ENCODE data around the gene SLC6A9.

Gene SLC6A9

GRCh38 chr1:43981135-43981491 is 50.1 kb downstream of the SLC6A9 start:
- no peak for DNase-seq

- DNase-seq, result no peak
Observed at GRCh38 chr1:43980255-43981134, 50.8 kb downstream of the SLC6A9 start.

- peak; percentile 84 for DNase-seq
Observed at GRCh38 chr1:43979528-43980254, 51.6 kb downstream of the SLC6A9 start.

- no peak for DNase-seq
Observed at GRCh38 chr1:43979261-43979527, 52.1 kb downstream of the SLC6A9 start.

GRCh38 chr1:43978551-43979260 is 52.6 kb downstream of the SLC6A9 start, which contains the start of gene B4GALT2:
Gene B4GALT2, plus strand, starts transcription at chr1:43979210. Its CDS starts 1,951 bp downstream, at chr1:43981161.
- DNase-seq, result no peak

GRCh38 chr1:43978264-43978550 is 53.1 kb downstream of the SLC6A9 start:
- DNase-seq, result no peak

- DNase-seq, result no peak
Observed at GRCh38 chr1:43977376-43978263, 53.6 kb downstream of the SLC6A9 start.

- no peak for DNase-seq
Observed at GRCh38 chr1:43976890-43977289, 54.4 kb downstream of the SLC6A9 start.

GRCh38 chr1:43976045-43976444 is 55.2 kb downstream of the SLC6A9 start:
- DNase-seq, result no peak

GRCh38 chr1:43975249-43975961 is 55.9 kb downstream of the SLC6A9 start:
- no peak for DNase-seq

GRCh38 chr1:43974443-43975248 is 56.6 kb downstream of the SLC6A9 start, which contains the start of gene ATP6V0B:
Gene ATP6V0B, plus strand, starts transcription at chr1:43974960. Its CDS starts 81 bp downstream, at chr1:43975041.
- DNase-seq, result peak; percentile 95

GRCh38 chr1:43973981-43974442 is 57.2 kb downstream of the SLC6A9 start:
- DNase-seq, result no peak

- no peak for DNase-seq
Observed at GRCh38 chr1:43971336-43971980, 59.8 kb downstream of the SLC6A9 start.

- DNase-seq, result no peak
Observed at GRCh38 chr1:43970911-43971310, 60.4 kb downstream of the SLC6A9 start.

- no peak for DNase-seq
Observed at GRCh38 chr1:43970502-43970901, 60.8 kb downstream of the SLC6A9 start.

GRCh38 chr1:43969746-43970466 is 61.4 kb downstream of the SLC6A9 start, which contains the start of gene DPH2:
Gene DPH2, plus strand, starts transcription at chr1:43970010. Its CDS starts 166 bp downstream, at chr1:43970176.
- DNase-seq, result peak; percentile 98

GRCh38 chr1:43969416-43969745 is 61.9 kb downstream of the SLC6A9 start:
- DNase-seq, result no peak

- DNase-seq, result no peak
Observed at GRCh38 chr1:43968348-43968948, 62.8 kb downstream of the SLC6A9 start.

GRCh38 chr1:43965316-43965715 is 65.9 kb downstream of the SLC6A9 start:
- no peak for DNase-seq

Measured in left hindlimb (tissue), 1 donor.